MM.1S (cell line): Measurements from ENCODE around the gene INSR.

ENCODE experiments used
- DNase-seq: peaks from one replicate; pipeline ENCODE4 v3.0.0-alpha.2; 2015
- H2AFZ ChIP-seq: fragments of 300-600 bp; sonication (generic); 2 replicates; pipeline ENCODE4 v1.6.0; 2016; ENCODE audit warnings: antibody characterized with exemption, low read length
- H3F3A ChIP-seq: fragments of 300-600 bp; sonication (generic); 2 replicates; pipeline ENCODE4 v1.6.1; 2016; ENCODE audit warnings: mild to moderate bottlenecking, antibody characterized with exemption, low read length, moderate library complexity, mixed read lengths; ENCODE audit not compliant: insufficient read depth
- H3K27ac ChIP-seq: fragments of 300-600 bp; sonication (generic); 2 replicates; pipeline ENCODE4 v1.5.1; 2016; ENCODE audit warnings: mild to moderate bottlenecking, low read length
- H3K27me3 ChIP-seq: fragments of 300-600 bp; sonication (generic); replicated peaks from 2 replicates; pipeline ENCODE4 v1.6.0; 2016; ENCODE audit warnings: low read length; ENCODE audit not compliant: insufficient read depth
- H3K36me3 ChIP-seq: fragments of 300-600 bp; sonication (generic); replicated peaks from 2 replicates; pipeline ENCODE4 v1.6.1; 2016; ENCODE audit warnings: mild to moderate bottlenecking, low read length, mixed read lengths; ENCODE audit not compliant: insufficient read depth
- H3K4me1 ChIP-seq: fragments of 300-600 bp; sonication (generic); 2 replicates; pipeline ENCODE4 v1.6.1; 2016; ENCODE audit warnings: low read length, mixed read lengths
- H3K4me2 ChIP-seq: fragments of 300-600 bp; sonication (generic); 2 replicates; pipeline ENCODE4 v1.6.0; 2016; ENCODE audit warnings: low read depth, low read length
- H3K4me3 ChIP-seq: fragments of 300-600 bp; sonication (generic); 2 replicates; pipeline ENCODE4 v1.5.1; 2016; ENCODE audit warnings: low read length, mixed read lengths
- H3K79me2 ChIP-seq: fragments of 300-600 bp; sonication (generic); 2 replicates; pipeline ENCODE4 v1.6.1; 2016; ENCODE audit warnings: mixed run types, low read length, mixed read lengths
- H3K9ac ChIP-seq: fragments of 300-600 bp; sonication (generic); 2 replicates; pipeline ENCODE4 v1.6.1; 2016; ENCODE audit warnings: low read length, mixed read lengths
- H3K9me2 ChIP-seq: fragments of 300-600 bp; sonication (generic); replicated peaks from 2 replicates; pipeline ENCODE4 v1.6.1; 2016; ENCODE audit warnings: mild to moderate bottlenecking, low read length, mixed read lengths; ENCODE audit not compliant: insufficient read depth
- H3K9me3 ChIP-seq: fragments of 300-600 bp; sonication (generic); replicated peaks from 2 replicates; pipeline ENCODE4 v1.6.1; 2016; ENCODE audit warnings: mild to moderate bottlenecking, low read length, mixed read lengths; ENCODE audit not compliant: insufficient read depth
- H4K20me1 ChIP-seq: fragments of 300-600 bp; sonication (generic); 2 replicates; pipeline ENCODE4 v1.6.1; 2016; ENCODE audit warnings: mild to moderate bottlenecking, low read length, moderate library complexity, mixed read lengths; ENCODE audit not compliant: insufficient read depth
- CTCF ChIP-seq: fragments of 300-600 bp; sonication (generic); IDR thresholded peaks from 2 replicates; pipeline ENCODE4 v1.5.1; 2016; ENCODE audit warnings: antibody characterized with exemption, low read length, mixed read lengths
- EZH2 ChIP-seq: fragments of 300-600 bp; sonication (generic); optimal IDR thresholded peaks from 2 replicates; pipeline ENCODE3; 2017; ENCODE audit warnings: low read depth, mild to moderate bottlenecking, antibody characterized with exemption, low read length, mixed read lengths
- EZH2phosphoT487 ChIP-seq: fragments of 300-600 bp; sonication (generic); IDR thresholded peaks from 2 replicates; pipeline ENCODE4 v1.6.1; 2018; ENCODE audit warnings: antibody characterized with exemption, low read length

INSR gene

GRCh38 chr19:7303470-7303869, 9.3 kb upstream of the INSR start:
- Histone ChIP-seq H2AFZ (no peak overlapping the region), H3K9me3 (no peaks in the 10 kb centered on the region), H3K4me3 (no peak overlapping the region), H3F3A (no peaks in the 10 kb centered on the region), H3K4me1 (no peaks in the 10 kb centered on the region), H3K36me3 (no peaks in the 10 kb centered on the region), H3K79me2 (no peaks in the 10 kb centered on the region), H3K4me2 (no peak overlapping the region), H3K27me3 (no peaks in the 10 kb centered on the region), H3K9ac (no peak overlapping the region), H3K9me2 (no peaks in the 10 kb centered on the region), H4K20me1 (no peaks in the 10 kb centered on the region), H3K27ac (no peak overlapping the region)
- TF ChIP-seq CTCF = no peak
- no peak for TF ChIP-seq EZH2phosphoT487
- no peak for TF ChIP-seq EZH2
- DNase-seq = no peak

- no peaks in the 10 kb centered on the region for H3K36me3 ChIP-seq
- no peaks in the 10 kb centered on the region for H3K9me2 ChIP-seq
- H3K9ac ChIP-seq = no peak overlapping the region
- H3K27me3 ChIP-seq = no peaks in the 10 kb centered on the region
- no peak overlapping the region for H3K27ac ChIP-seq
- no peak overlapping the region for H3K4me3 ChIP-seq
- H3K4me1 ChIP-seq = no peaks in the 10 kb centered on the region
- H3K79me2 ChIP-seq = no peaks in the 10 kb centered on the region
- no peaks in the 10 kb centered on the region for H3K9me3 ChIP-seq
- H2AFZ ChIP-seq = no peak overlapping the region
- no peaks in the 10 kb centered on the region for H3F3A ChIP-seq
- TF ChIP-seq EZH2phosphoT487 (no peak), CTCF (no peak), EZH2 (no peak)
- DNase-seq = no peak
- no peak overlapping the region for H3K4me2 ChIP-seq
- H4K20me1 ChIP-seq = no peaks in the 10 kb centered on the region
Observed at GRCh38 chr19:7301525-7301924, 7.3 kb upstream of the INSR start.

GRCh38 chr19:7297742-7298141, 3.5 kb upstream of the INSR start:
- TF ChIP-seq CTCF (no peak), EZH2 (no peak), EZH2phosphoT487 (no peak)
- no peak overlapping the region for H3K9ac ChIP-seq
- no peak overlapping the region for H2AFZ ChIP-seq
- DNase-seq = no peak
- H3K27me3 ChIP-seq = no peaks in the 10 kb centered on the region
- no peak overlapping the region for H3K4me3 ChIP-seq
- H3K9me3 ChIP-seq = no peaks in the 10 kb centered on the region
- no peak overlapping the region for H3K4me2 ChIP-seq
- H3K4me1 ChIP-seq = peaks cover 11% of the 10 kb centered on the region
- H3K36me3 ChIP-seq = no peaks in the 10 kb centered on the region
- no peaks in the 10 kb centered on the region for H4K20me1 ChIP-seq
- no peaks in the 10 kb centered on the region for H3K9me2 ChIP-seq
- H3F3A ChIP-seq = peaks cover 9% of the 10 kb centered on the region; the same call in 1 of the 2 replicates
- H3K79me2 ChIP-seq = peaks cover 12% of the 10 kb centered on the region
- no peak overlapping the region for H3K27ac ChIP-seq
